Measurements from ENCODE around the gene GRM5.
A peak's percentile ranks its signal among the peaks of the same experiment; 100 is the strongest.
"Not testable (repeated sequence)": the region's sequence is repeated elsewhere in the genome, so short reads cannot be mapped to it uniquely, and the experiment has no call there.

The GRM5 gene

DNA sequence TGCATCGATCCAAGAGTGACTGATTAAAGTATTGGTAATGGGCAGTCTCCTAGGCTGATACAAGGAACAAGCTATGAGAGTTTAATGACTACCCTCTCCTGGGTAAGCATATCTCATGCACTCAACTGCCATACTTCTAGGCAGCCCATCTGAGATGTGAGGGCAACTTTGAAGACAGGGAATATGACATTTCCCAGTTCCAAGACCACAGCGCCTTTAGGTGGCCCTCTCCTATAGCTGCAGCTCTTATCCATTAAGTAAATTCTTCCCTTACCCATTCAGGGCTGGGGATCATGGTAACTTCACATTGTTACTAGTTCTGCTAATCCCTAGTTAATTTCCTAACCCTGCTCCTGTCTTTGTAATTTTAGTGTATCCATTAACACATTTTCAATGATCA lies 570.9 kb downstream of the GRM5 start:
- no peak for DNase-seq (ENCODE audit: low spot score)

DNA sequence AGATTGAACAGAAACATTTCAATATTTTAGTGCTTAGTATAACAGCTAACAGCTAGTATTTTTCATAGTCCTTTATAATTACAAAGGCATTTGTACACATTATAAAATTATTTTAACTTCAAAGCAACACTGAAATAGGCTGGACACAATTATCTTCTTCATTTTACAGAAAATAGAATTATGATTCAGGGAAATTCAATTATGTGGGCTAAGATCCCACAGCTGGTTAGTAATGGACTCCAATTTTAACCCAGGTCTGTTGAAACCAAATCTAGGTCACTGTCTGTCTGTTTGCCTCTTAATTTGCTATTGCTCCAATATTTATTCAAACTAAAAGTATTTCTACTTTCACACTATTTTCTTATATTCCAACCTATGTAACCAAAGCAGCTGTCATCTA lies 574.1 kb downstream of the GRM5 start:
- no peak for DNase-seq (ENCODE audit: low spot score)

DNA sequence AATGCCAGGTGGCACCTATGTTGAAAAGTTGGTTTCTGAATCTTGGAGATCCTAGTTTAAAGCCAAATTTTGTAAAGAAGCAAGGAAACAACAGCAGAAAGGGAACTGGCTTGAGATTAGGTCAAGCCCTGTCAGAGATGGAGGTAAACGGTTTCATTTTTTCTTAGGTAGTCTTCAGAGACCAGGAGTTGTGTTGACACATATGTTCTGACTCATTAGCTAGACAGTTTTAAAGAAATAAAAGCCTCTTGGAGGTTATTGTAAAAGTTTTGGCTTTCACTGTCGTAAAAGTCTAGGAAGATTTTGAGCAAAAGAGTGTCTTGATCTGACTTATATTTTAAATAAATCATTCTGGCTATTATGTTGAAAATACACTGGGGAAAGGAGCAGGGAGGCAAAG lies 576.8 kb downstream of the GRM5 start:
- no peak for DNase-seq (ENCODE audit: low spot score)

DNA sequence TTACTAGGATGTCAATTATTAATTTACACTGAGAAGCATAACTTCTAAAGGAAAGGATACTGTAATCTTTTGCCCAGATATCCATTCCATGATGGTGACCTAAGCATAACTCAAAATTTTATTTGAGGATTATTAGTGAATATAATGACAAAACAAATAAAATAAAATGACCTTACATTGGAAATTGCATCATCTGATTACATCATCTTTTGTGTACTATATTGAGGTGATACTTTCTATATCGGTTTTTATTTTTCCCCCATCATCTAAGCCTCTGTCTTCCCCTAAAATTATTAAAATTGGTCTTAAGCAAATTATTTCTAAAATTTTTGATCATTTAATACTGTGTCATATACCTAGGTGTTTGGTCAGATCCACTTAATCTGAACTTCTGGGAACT lies 578.1 kb downstream of the GRM5 start:
- no peak for DNase-seq (ENCODE audit: low spot score)

DNA sequence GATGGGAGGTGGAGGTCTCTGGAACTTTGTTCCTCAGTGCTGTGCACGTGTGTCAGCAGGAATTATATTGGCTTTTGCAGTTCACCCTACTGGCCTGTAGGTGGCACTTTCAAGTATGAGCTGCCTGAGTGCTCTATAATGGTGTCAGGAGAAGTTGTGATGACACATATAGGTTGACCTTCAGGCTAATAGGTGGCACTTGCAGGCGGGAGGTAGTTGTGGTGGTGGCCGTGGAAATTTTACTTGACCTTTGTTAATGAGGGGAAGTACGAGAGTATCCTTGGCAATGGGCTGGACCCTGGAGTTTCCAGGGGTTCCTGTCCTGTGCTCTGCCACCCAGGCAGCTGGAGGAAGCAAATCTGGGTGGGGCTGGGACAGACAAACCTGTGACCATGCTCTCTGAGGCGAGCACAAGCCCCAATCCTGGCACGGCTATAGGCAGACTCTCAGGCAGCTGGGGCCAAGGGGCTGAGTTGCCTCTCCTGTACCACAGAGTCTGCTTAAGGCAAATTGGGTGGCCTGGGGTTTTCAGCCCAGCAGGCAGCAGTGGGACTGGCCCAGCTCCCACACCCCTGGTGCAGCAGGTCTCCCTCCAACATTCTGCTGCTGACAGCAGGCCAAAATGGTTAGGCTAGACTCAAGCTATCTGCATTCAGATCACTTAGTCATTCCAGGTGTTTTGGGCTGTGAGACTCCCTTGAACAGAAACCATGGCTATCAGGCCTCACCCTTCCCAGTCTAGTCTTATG lies 580.7 kb downstream of the GRM5 start:
- DNase-seq (ENCODE audit: low spot score), result no peak

DNA sequence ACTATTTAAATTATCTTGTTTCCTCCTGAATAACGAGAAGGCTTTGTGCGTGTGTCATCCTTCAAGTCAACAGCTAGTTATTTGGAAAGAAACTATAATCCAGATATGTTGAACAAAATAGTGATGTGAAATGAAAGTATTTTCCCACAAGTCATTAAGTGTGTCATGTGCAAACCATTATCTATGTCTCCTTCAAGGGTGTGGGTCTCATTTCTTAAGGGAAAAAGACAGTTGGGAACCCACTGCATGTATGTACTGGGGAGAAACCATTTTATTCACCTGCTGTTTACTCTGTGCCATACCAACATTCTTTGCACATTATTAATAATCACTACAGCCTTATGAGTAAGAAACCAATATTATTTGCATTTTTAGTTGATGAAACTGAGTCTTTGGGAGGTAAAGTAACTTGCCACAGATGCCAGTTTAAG lies 582.9 kb downstream of the GRM5 start:
- peak; percentile 25 for DNase-seq (ENCODE audit: low spot score)

DNA sequence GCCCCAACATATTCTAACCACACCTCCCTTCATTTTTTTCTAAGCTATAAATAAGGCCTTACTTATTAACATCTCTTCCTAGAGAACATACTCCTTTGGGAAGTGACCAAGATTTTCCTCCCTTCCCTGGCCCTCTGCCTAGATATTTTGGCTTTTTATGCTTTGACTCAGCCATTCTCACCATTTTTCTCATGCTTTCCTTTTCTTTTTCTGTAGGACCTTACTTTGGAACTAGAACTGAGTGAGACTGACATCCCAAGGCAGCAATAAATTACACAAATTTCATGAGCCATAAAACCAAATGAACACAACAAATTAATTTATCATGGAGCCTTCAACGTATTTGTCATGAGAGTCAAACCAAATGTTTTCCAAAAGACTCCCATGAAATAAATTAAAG lies 585.6 kb downstream of the GRM5 start:
- DNase-seq (ENCODE audit: low spot score), result peak; percentile 73

DNA sequence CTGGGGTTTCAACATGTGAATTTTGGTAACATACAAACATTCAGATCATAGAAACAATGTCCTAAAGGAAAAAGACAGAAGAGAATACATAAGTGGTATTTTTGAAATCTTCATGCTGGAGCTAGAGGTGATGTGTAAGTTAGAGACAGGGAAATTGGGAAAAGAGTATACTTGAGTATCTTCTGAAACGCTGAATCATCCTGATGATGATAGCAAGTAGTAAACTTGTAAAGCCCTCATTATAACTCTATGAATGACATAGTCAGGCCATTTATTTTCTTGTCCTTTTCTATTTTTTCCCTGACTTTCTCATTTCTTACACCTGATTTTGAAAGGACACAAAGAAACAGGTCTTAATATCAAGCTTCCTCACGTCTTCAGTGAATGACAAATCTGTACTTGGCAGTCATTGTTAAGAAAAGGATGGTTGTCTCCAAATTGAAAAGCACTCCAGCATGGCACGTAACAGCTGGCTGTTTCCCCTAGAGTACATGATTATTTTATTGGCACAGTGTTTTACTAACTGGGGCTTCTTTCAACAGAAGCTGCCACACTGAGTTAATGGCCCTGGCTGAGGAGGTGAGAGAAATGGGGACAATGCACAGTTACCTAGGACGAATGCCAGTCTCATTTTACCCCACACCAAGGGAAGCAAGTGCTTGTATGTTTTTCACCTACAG lies 587.5 kb downstream of the GRM5 start:
- no peak for DNase-seq (ENCODE audit: low spot score)

DNA sequence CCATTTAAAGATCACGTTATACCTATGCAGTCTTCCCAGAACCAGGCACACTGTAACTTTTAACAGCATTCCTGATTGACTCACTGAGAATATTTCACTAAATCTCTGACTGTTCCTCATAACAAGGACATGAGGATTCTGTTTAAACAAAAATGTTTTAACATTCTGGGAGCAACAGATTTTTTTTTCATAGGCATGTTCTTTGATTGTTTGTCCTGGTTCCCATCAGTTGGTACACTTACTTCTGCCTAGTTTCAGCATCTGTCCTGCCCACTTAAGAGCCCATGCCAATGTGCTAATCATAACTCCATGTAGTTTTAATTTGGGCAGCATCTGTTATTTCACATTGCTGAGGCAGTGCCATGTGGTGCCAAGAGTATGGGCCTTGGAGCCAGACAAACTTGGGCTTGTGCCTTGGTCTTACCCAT lies 589.8 kb downstream of the GRM5 start:
- peak; percentile 29 for DNase-seq (ENCODE audit: low spot score)

DNA sequence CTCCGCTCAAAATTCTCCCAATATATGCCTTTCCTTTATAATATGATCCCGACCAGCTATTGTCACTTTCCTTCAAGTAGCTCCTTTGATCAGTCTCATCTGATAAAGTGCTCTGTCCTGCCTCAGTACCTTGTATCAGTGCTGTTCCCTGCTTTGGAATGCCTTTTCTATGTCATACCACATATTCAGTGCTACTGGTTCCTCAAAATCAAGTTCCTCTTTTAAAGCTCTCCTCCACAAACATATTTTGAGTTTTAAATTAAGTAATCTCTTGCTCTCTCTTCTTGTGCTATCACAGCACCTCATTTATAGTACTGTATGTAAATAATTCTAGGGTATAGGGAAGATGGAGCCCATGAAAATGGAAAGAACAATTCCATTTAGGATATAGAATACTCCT lies 591.1 kb downstream of the GRM5 start:
- no peak for DNase-seq (ENCODE audit: low spot score)

DNA sequence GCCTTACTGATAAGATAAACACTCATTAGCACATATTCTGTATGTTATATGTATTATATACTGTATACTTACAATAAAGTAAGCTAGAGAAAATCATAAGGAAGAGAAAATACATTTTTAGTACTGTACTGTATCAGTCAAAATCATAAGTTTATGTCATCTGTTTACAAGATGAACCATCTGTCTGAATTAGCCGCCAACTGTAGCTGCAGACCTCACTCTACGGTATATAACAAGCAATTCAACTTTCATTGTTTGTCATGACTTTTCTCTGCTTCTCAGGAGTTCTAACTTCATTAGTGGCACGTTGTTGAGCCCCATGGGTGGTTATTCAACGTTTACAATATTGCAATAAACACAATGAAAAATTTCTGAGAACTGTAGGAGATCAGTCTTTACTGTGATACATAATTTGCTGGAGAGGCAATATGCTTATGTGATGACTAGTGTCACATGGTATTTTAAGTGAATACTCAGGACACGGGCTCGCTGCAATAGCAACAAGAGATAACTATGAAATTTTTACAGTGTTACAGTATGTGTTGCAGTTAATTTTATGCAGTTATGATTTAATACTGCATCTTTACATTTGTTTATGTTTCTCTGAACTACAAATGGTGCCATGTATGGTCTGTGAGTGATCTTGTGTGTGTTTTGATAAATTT lies 596.1 kb downstream of the GRM5 start:
- no peak for DNase-seq (ENCODE audit: low spot score)

DNA sequence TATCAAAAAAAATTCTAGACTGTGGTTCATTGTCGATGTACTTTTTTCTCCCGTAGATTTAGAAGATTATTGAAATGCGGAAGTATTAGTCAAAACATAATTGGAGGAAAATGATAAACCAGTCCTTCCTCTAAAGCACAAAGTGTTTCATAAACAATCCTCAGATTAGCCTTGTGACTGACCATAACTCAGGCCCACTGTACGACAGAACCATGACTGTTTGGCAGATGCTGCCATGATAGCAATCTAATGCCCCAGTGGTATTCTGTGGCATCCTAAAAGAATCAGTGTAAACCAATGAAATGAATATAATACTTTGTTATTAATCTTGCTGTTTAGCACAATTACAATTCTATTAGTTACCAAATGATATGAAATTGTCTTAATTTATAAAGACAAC lies 601.3 kb downstream of the GRM5 start:
- DNase-seq (ENCODE audit: low spot score), result no peak

DNA sequence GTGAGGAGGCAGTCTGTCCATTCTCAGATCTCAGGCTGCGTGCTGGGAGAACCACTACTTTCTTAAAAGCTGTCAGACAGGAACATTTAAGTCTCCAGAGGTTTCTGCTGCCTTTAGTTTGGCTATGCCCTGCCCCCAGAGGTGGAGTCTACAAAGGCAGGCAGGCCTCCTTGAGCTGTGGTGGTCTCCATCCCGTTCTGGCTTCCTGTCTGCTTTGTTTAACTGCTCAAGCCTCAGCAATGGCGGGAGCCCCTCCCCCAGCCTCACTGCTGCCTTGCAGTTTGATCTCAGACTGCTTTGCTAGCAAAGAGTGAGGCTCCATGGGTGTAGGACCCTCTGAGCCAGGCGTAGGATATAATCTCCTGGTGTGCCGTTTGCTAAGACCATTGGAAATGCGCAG lies 602.5 kb downstream of the GRM5 start:
- not testable (repeated sequence) for DNase-seq (ENCODE audit: low spot score)

DNA sequence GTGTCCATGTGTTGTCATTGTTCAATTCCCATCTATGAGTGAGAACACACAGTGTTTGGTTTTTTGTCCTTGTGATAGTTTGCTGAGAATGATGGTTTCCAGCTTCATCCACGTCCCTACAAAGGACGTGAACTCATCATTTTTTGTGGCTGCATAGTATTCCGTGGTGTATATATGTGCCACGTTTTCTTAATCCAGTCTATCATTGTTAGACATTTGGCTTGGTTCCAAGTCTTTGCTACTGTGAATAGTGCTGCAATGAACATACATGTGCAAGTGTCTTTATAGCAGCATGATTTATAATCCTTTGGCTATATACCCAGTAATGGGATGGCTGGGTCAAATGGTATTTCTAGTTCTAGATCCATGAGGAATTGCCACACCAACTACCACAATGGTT lies 607.7 kb downstream of the GRM5 start:
- DNase-seq (ENCODE audit: low spot score), result not testable (repeated sequence)

DNA sequence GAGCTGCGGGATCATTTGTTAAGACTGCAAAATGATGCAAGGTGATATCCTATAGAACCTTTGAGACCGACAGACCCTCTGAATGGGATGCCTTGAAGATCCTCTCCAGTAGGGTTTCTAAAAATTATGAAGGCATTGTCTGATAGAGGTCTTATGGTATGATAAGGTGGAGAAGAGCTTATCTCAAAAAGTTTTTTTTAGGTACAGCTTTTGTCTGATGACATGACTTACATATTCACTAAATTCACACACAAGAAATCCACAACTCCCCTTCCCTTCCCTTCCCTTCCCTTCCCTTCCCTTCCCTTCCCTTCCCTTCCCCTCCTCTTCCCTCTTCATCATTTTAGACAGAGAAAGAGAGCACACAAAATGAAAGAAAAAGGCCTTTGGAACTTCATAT lies 609.8 kb downstream of the GRM5 start:
- DNase-seq (ENCODE audit: low spot score), result no peak

DNA sequence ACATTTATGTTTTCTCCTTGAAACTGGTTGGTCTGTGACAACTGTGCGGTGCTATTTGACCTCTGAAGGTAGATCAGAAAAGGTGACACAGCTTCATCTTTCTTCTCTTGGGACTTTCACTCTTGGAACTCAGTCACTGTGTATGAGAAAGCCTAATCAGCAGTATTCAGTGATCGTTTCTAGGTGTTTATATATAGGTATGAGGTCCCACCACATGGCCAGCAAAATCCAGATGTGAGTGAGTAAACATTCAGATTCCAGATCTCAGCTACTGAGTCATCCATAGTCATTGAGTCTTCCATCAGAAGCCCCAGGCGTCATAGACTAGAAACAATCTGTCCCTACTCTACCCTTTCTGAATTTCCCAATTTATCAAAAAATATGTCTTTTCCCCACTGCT lies 610.9 kb downstream of the GRM5 start:
- DNase-seq (ENCODE audit: low spot score), result peak; percentile 11

Measured in AG08395 (cell line).